Measurements from ENCODE around the gene ANKRD60.

GRCh38 chr20:58167759-58168158, 60.7 kb downstream of the ANKRD60 start:
- TF ChIP-seq CTCF (conservative IDR thresholded peaks at IDR 0.05; ENCODE audit: low read length) (no peak), EZH2phosphoT487 (IDR thresholded peaks at IDR 0.05; ENCODE audit: borderline replicate concordance, low read depth, low read length) (no peak)
